Neural progenitor cell (in vitro differentiated cells): Measurements from ENCODE around the gene EVC.

Source experiments
- CTCF ChIP-seq: fragments of 200-600 bp; sonication (generic); IDR thresholded peaks from 2 replicates; pipeline ENCODE4 v1.5.1; 2017; ENCODE audit warnings: antibody characterized with exemption, mild to moderate bottlenecking
- EZH2 ChIP-seq: fragments of 200-600 bp; sonication (generic); IDR thresholded peaks from 2 replicates; pipeline ENCODE4 v1.6.1; 2017; ENCODE audit warnings: antibody characterized with exemption, mild to moderate bottlenecking, moderate library complexity

GRCh38 chr4:5821665-5822358 is 110.8 kb downstream of the EVC start:
- TF ChIP-seq EZH2 (no peak), CTCF (peak; percentile 85)
